OCI-LY1 (cell line): ENCODE data around the gene MAD1L1.

Experiments used
- H2AFZ ChIP-seq: fragments of 200-600 bp; sonication (generic), shearing (Covaris generic); 2 replicates; pipeline ENCODE4 v1.6.0; 2014; ENCODE audit warnings: antibody characterized with exemption, mild to moderate bottlenecking, low read length
- H3F3A ChIP-seq: fragments of 200-600 bp; sonication (generic), shearing (Covaris generic); 2 replicates; pipeline ENCODE4 v1.6.0; 2014; ENCODE audit warnings: mild to moderate bottlenecking, antibody characterized with exemption, low read length, moderate library complexity; ENCODE audit not compliant: insufficient read depth
- H3K27ac ChIP-seq: fragments of 200-600 bp; sonication (generic); 2 replicates; pipeline ENCODE4 v1.5.1; 2014; ENCODE audit warnings: low read length, mixed run types, mild to moderate bottlenecking, low read depth; ENCODE audit not compliant: poor library complexity, severe bottlenecking
- H3K27me3 ChIP-seq: fragments of 200-600 bp; sonication (generic); 2 replicates; pipeline ENCODE4 v1.6.0; 2014; ENCODE audit warnings: antibody characterized with exemption, mild to moderate bottlenecking, low read length, moderate library complexity; ENCODE audit not compliant: insufficient read depth
- H3K36me3 ChIP-seq: fragments of 200-600 bp; sonication (generic); 2 replicates; pipeline ENCODE4 v1.6.1; 2014; ENCODE audit warnings: mild to moderate bottlenecking, antibody characterized with exemption, low read length, moderate library complexity, mixed read lengths; ENCODE audit not compliant: insufficient read depth
- H3K4me1 ChIP-seq: fragments of 200-600 bp; sonication (generic); 2 replicates; pipeline ENCODE4 v1.5.1; 2014; ENCODE audit warnings: mild to moderate bottlenecking, low read length, moderate library complexity; ENCODE audit not compliant: insufficient read depth, severe bottlenecking
- H3K4me2 ChIP-seq: fragments of 200-600 bp; sonication (generic), shearing (Covaris generic); 2 replicates; pipeline ENCODE4 v1.6.1; 2014; ENCODE audit warnings: low read length
- H3K4me3 ChIP-seq: fragments of 200-600 bp; sonication (generic); 2 replicates; pipeline ENCODE4 v1.5.1; 2014; ENCODE audit warnings: low read length, low read depth, mild to moderate bottlenecking, mixed read lengths; ENCODE audit not compliant: poor library complexity, severe bottlenecking
- H3K79me2 ChIP-seq: fragments of 200-600 bp; shearing (Covaris generic); 2 replicates; pipeline ENCODE4 v1.6.1; 2016; ENCODE audit warnings: mixed run types, low read length, mixed read lengths; ENCODE audit not compliant: insufficient read depth
- H3K9ac ChIP-seq: fragments of 200-600 bp; sonication (generic), shearing (Covaris generic); 2 replicates; pipeline ENCODE4 v1.6.1; 2014; ENCODE audit warnings: mild to moderate bottlenecking, low read length, mixed read lengths
- H3K9me2 ChIP-seq: fragments of 200-600 bp; sonication (generic), shearing (Covaris generic); 2 replicates; pipeline ENCODE4 v1.6.1; 2014; ENCODE audit warnings: low read depth, mild to moderate bottlenecking, low read length, mixed read lengths
- H3K9me3 ChIP-seq: fragments of 200-600 bp; shearing (Covaris generic); 2 replicates; pipeline ENCODE4 v1.6.1; 2014; ENCODE audit warnings: low read length, mixed read lengths
- H4K20me1 ChIP-seq: fragments of 200-600 bp; sonication (generic), shearing (Covaris generic); 2 replicates; pipeline ENCODE4 v1.6.0; 2016; ENCODE audit warnings: mild to moderate bottlenecking, low read length; ENCODE audit not compliant: insufficient read depth
- EZH2 ChIP-seq: fragments of 200-600 bp; sonication (generic), shearing (Covaris generic); IDR thresholded peaks from 2 replicates; pipeline ENCODE4 v1.8.0; 2017; ENCODE audit warnings: borderline replicate concordance, mixed run types, mild to moderate bottlenecking, antibody characterized with exemption, low read length, moderate library complexity, mixed read lengths
- TF ChIP-seq, protein P1 (sequence below): fragments of 200-600 bp; sonication (generic), shearing (Covaris generic); IDR thresholded peaks from 2 replicates; pipeline ENCODE4 v1.5.1; 2017; ENCODE audit warnings: mild to moderate bottlenecking, antibody characterized with exemption, low read length, moderate library complexity, mixed read lengths

Gene MAD1L1

GRCh38 chr7:1899951-1900762, 332.6 kb downstream of the MAD1L1 start:
- H3K36me3 ChIP-seq: peaks cover 13% of the 10 kb centered on the region; the same call in 1 of the 2 replicates
- TF ChIP-seq, protein P1, sequence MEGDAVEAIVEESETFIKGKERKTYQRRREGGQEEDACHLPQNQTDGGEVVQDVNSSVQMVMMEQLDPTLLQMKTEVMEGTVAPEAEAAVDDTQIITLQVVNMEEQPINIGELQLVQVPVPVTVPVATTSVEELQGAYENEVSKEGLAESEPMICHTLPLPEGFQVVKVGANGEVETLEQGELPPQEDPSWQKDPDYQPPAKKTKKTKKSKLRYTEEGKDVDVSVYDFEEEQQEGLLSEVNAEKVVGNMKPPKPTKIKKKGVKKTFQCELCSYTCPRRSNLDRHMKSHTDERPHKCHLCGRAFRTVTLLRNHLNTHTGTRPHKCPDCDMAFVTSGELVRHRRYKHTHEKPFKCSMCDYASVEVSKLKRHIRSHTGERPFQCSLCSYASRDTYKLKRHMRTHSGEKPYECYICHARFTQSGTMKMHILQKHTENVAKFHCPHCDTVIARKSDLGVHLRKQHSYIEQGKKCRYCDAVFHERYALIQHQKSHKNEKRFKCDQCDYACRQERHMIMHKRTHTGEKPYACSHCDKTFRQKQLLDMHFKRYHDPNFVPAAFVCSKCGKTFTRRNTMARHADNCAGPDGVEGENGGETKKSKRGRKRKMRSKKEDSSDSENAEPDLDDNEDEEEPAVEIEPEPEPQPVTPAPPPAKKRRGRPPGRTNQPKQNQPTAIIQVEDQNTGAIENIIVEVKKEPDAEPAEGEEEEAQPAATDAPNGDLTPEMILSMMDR: no peak
- no peak for TF ChIP-seq EZH2
- H3F3A ChIP-seq: no peaks in the 10 kb centered on the region
- no peak overlapping the region for H2AFZ ChIP-seq
- no peak overlapping the region for H3K4me3 ChIP-seq
- no peaks in the 10 kb centered on the region for H4K20me1 ChIP-seq
- H3K9me2 ChIP-seq: no peaks in the 10 kb centered on the region
- H3K27me3 ChIP-seq: no peaks in the 10 kb centered on the region
- H3K9me3 ChIP-seq: no peaks in the 10 kb centered on the region
- no peak overlapping the region for H3K27ac ChIP-seq
- H3K4me1 ChIP-seq: no peaks in the 10 kb centered on the region
- H3K9ac ChIP-seq: no peak overlapping the region
- H3K79me2 ChIP-seq: no peaks in the 10 kb centered on the region
- no peak overlapping the region for H3K4me2 ChIP-seq

DNA sequence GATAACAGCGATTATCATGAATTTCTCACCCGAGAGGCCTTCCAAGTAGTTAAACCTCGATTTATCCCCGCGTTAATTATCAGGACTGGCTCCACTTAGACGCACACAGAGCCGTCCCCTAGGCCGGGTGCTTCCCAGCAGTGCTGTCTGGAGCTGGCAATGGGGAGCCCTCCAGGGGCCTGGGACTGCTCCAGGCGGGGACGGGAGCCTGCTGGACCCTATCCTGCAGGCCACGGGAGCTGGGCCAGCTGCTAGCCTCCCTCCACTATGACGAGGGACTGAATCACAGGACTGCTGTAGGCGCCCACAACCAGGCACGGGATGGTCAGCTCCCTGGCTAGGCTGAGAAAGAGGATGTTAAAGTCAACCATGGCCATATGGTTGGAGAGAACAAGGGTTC, 333.5 kb downstream of the MAD1L1 start:
- H3K27ac ChIP-seq: no peak overlapping the region
- no peaks in the 10 kb centered on the region for H4K20me1 ChIP-seq
- no peak overlapping the region for H3K9ac ChIP-seq
- H3K4me2 ChIP-seq: no peak overlapping the region
- no peaks in the 10 kb centered on the region for H3K9me2 ChIP-seq
- peaks cover 22% of the 10 kb centered on the region; the same call in 1 of the 2 replicates for H3K36me3 ChIP-seq
- H3K4me1 ChIP-seq: no peaks in the 10 kb centered on the region
- H3F3A ChIP-seq: no peaks in the 10 kb centered on the region
- H2AFZ ChIP-seq: no peak overlapping the region
- TF ChIP-seq, protein P1: no peak
- H3K4me3 ChIP-seq: no peak overlapping the region
- H3K79me2 ChIP-seq: no peaks in the 10 kb centered on the region
- H3K9me3 ChIP-seq: no peaks in the 10 kb centered on the region
- no peaks in the 10 kb centered on the region for H3K27me3 ChIP-seq

DNA sequence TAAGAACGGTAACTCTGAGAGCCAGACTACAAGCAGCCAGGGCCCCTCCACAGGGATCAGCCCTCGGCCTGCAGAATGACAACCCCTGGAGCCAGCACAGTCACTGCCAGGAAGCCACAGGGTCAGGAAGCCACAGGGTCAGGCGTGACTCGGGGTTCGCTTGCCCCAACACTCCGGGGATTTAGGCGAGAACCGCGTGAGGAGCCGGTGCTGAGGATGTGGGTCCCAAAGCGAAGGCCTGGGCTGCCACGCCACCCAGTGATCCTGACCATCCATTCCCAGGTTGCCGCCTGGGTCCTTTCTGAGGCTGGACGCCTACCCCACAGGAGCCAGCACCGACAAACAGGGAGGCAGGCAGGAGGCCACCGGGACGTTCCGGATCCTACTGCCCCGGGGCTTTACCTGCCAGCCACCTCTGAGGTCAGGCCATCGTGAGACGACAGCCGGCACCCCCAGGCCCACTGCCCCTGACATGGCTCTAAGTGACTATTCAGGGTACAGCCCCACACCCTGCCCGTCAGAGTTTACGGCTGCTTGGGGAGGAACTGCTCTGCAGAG, 334.0 kb downstream of the MAD1L1 start:
- Histone ChIP-seq H3K9me2 (no peaks in the 10 kb centered on the region), H3K9ac (no peak overlapping the region), H3K4me2 (no peak overlapping the region), H4K20me1 (no peaks in the 10 kb centered on the region), H3K4me1 (no peaks in the 10 kb centered on the region), H3K79me2 (no peaks in the 10 kb centered on the region), H2AFZ (no peak overlapping the region), H3F3A (no peaks in the 10 kb centered on the region), H3K9me3 (no peaks in the 10 kb centered on the region), H3K27ac (no peak overlapping the region), H3K4me3 (no peak overlapping the region), H3K27me3 (no peaks in the 10 kb centered on the region), H3K36me3 (peaks cover 25% of the 10 kb centered on the region; the same call in 1 of the 2 replicates)
- TF ChIP-seq, protein P1: no peak
- TF ChIP-seq EZH2: no peak
